RWPE1 (cell line): ENCODE data around the gene CDKN2A.

Source experiments
- CTCF ChIA-PET: fragments of 350-600 bp; sonication (Branson Sonifier 250); formaldehyde crosslinking; extraction: SDS; loops from one replicate; lab custom pipeline; 2021; lab: Yijun Ruan, JAX
- POLR2A ChIA-PET: fragments of 400-600 bp; formaldehyde crosslinking; extraction: SDS; loops from one replicate; lab custom pipeline; 2020; ENCODE audit warnings: antibody characterized with exemption; ENCODE audit not compliant: low non-redundant PET; lab: Yijun Ruan, JAX
- DNase-seq: peaks from one replicate; pipeline ENCODE4 v3.0.0; 2012; ENCODE audit warnings: low spot score
- H3K27ac ChIP-seq: fragments of 450-650 bp; 2 replicates; pipeline ENCODE4 v1.5.1; 2017
- TF ChIP-seq, protein P1 (sequence below): fragments of 450-650 bp; conservative IDR thresholded peaks from 2 replicates; pipeline ENCODE4 v1.5.1; 2017; ENCODE audit warnings: low read depth, mild to moderate bottlenecking

The CDKN2A gene

GRCh38 chr9:22030101-22030598 is 36.0 kb upstream of the CDKN2A start:
- CTCF ChIA-PET: interaction anchor here (0.5 kb wide), 1 partner anchor 23 kb away, joined by 3 read pairs; no protein-coding TSS in a partner anchor
- TF ChIP-seq, protein P1, sequence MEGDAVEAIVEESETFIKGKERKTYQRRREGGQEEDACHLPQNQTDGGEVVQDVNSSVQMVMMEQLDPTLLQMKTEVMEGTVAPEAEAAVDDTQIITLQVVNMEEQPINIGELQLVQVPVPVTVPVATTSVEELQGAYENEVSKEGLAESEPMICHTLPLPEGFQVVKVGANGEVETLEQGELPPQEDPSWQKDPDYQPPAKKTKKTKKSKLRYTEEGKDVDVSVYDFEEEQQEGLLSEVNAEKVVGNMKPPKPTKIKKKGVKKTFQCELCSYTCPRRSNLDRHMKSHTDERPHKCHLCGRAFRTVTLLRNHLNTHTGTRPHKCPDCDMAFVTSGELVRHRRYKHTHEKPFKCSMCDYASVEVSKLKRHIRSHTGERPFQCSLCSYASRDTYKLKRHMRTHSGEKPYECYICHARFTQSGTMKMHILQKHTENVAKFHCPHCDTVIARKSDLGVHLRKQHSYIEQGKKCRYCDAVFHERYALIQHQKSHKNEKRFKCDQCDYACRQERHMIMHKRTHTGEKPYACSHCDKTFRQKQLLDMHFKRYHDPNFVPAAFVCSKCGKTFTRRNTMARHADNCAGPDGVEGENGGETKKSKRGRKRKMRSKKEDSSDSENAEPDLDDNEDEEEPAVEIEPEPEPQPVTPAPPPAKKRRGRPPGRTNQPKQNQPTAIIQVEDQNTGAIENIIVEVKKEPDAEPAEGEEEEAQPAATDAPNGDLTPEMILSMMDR: 0 out of 2 replicates have a peak, but pooled peaks have one; percentile 9
- H3K27ac ChIP-seq: no peak overlapping the region
- DNase-seq: peak; percentile 71
- POLR2A ChIA-PET: interaction anchor here (0.6 kb wide), 1 partner anchor 41 kb away, joined by 3 read pairs; no protein-coding TSS in a partner anchor

DNA sequence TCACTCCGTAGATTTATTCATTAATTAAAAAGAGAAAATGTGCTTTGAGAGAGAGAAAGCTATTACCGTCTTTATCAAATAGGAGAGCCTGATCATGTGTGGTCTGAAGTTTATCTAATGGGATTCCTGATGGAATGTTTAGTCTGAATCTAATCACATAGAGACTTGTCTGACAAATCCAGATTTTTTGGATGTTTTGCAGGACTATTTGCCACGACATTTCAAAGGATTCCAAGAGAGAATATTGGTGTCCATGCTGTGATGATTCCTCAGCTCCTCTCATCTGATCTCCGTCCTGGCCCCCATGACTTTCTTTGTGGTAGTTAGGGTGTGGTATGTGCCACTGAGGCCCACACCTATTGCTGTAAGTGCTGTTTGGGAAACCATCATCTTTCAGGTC is 35.0 kb upstream of the CDKN2A start:
- CTCF ChIA-PET: interaction anchor here (0.8 kb wide), 1 partner anchor 20 kb away, joined by 3 read pairs; the partner anchor contains the start of gene CDKN2B
- POLR2A ChIA-PET: no interaction called here

DNA sequence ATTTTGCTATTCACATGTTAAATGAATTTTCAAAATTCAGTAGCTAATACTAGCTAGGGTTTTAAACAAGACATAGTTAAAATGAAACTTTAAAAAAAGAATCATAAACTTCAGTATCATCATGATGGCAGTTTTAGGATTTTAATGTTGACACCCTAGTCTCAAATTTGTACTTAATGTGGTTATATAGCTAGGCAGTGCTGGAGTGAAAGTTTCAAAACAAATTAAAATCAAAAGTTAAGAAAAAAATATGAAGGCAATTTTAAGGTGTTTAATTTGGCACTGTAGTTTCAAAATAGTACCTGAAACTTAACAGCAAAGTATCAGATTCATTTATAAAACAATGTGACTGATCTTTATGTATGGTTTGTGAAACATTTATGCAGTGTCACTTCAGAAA is 34.2 kb upstream of the CDKN2A start:
- no peak for DNase-seq
- ChIA-PET POLR2A (no interaction called here), CTCF (interaction anchor here (0.6 kb wide), 1 partner anchor 186 kb away, joined by 3 read pairs; no protein-coding TSS in a partner anchor)
- H3K27ac ChIP-seq: no peak overlapping the region
- TF ChIP-seq, protein P1: no peak

More for the DNA sequence above, 35.0 kb upstream of the CDKN2A start:
- TF ChIP-seq, protein P1: no peak
- no peak overlapping the region for H3K27ac ChIP-seq
- DNase-seq: no peak

GRCh38 chr9:22026696-22027095 is 32.5 kb upstream of the CDKN2A start:
- peak overlapping the region; percentile 29 for H3K27ac ChIP-seq
- no peak for DNase-seq
- ChIA-PET POLR2A (no interaction called here), CTCF (interaction anchor here (0.5 to 0.7 kb wide), 5 partner anchors 18 to 144 kb away, joined by 3 to 5 read pairs (median 3); partner anchors contain the start of genes CDKN2A and CDKN2B-AS1)
- TF ChIP-seq, protein P1: no peak

- TF ChIP-seq, protein P1: no peak
- H3K27ac ChIP-seq: no peak overlapping the region
- ChIA-PET CTCF (no interaction called here), POLR2A (no interaction called here)
- DNase-seq: no peak
Observed at GRCh38 chr9:22022396-22022795, 28.2 kb upstream of the CDKN2A start.

DNA sequence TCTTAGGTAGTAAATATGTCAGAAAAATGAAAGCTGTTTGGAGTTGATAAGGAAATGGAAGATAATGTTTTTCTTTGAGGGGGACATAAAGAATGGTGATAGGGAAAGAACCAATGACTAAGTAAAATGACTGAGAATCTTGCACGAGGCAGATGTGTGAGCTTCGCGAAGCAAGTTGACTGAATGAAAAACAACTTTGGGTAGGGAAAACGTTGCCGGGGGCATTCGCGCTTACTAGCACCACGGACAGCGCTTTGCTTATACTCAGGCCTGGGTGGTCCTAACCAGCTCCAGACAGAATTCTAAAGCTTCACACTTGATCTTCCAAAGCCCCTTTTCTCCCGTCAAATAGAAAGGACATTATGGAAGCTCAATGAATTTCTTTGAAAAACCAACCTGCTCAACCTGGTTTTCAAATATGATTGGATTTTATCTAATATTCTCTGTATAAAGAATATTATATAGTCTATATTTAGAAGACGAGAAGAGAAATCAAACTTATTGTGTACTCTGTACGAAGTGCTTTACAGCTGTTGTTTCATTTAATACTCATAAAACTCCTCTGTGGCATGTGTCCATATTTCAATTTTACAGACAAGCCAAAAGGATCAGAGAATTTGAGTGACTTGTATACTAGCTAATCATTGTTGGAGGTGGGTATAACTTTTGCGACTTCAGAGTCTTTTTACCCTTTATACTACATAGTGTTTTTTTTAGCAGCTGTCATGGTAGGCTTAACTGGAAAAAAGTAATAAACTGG is 16.9 kb upstream of the CDKN2A start:
- no peak overlapping the region for H3K27ac ChIP-seq
- DNase-seq: no peak
- TF ChIP-seq, protein P1: no peak
- POLR2A ChIA-PET: no interaction called here
- CTCF ChIA-PET: interaction anchor here (0.5 to 0.7 kb wide), 5 partner anchors 27 to 708 kb away, joined by 3 to 4 read pairs (median 3); no protein-coding TSS in a partner anchor
